HG02938 (cell line): ENCODE data around the gene FMNL3.
"Not testable (repeated sequence)": the region's sequence is repeated elsewhere in the genome, so short reads cannot be mapped to it uniquely, and the experiment has no call there.

Experiments used
- ATAC-seq: cut with Tn5 transposase; IDR thresholded peaks from one replicate; pipeline ENCODE4 v1.9.1; 2021; ENCODE audit warnings: mild to moderate bottlenecking, moderate library complexity; ENCODE audit not compliant: unreplicated experiment

Gene FMNL3

DNA sequence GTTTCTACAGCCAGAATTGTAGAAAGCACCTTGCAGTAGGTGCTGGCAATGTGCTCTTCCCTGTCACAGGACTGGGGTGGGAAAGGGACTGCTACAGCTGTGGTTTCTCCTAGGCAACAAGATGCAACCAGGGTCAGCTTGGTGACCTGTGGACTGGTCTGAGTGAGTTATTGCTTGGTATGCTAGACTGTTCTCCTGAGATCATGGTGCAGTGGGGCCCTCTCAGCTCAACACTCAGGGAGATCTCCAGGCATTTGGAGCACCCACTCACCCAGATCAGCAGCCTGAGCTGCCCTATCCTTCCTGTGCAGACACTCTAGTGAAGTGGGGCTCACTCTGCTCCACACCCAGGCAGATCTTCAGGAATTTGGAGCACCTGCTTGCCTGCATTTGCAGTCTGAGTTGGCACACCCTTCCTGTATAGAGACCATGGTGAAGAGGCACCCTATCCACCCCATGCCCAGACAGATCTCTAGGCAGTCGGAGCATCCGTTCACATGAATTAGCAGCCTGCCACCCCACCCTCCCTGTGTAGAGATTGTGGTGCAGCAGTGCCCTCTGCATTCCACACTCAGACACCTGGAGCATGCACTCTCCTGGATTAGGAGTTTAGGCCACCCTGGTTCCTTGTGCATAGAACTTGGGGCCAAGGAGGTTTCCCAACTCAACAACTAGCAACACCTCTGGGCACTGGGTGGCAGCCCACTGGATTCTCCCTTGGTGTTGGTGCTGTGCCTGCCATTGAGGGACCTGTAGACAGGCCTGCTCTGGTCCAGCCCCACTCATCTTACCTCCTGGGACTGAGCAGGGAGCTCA is 97.9 kb downstream of the FMNL3 start:
- no peak for ATAC-seq

- ATAC-seq = not testable (repeated sequence)
Measured at GRCh38 chr12:49605539-49605938, 101.7 kb downstream of the FMNL3 start, which contains the start of gene FAM186B. FAM186B (minus strand) TSS chr12:49605639; CDS start chr12:49605477, 162 bp downstream.

DNA sequence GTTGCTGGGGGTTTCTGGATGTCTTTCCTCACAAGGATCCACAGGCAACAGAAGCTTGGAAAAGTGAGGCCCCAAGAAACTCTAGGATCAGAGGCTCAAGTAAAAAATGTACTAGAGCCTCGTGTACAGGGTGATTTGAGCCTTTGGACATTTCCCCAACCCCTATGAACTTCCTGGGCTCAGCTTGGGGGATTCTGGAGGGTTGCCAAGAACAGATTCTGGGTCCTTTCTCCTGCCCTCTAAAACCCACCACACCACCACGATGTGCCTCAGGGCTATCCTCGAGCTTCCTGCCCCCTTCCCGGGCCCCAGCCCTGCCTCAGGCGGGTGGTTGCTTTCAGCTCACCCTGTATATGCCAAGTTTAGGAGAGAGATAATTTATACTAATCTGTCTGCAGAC is 102.3 kb downstream of the FMNL3 start:
- no peak for ATAC-seq

- no peak for ATAC-seq
Measured at GRCh38 chr12:49603721-49604120, 103.5 kb downstream of the FMNL3 start.

- no peak for ATAC-seq
Measured at GRCh38 chr12:49599961-49600360, 107.2 kb downstream of the FMNL3 start.

GRCh38 chr12:49598527-49598926 is 108.7 kb downstream of the FMNL3 start:
- no peak for ATAC-seq

- ATAC-seq = no peak
Measured at GRCh38 chr12:49588721-49589516, 118.3 kb downstream of the FMNL3 start.

DNA sequence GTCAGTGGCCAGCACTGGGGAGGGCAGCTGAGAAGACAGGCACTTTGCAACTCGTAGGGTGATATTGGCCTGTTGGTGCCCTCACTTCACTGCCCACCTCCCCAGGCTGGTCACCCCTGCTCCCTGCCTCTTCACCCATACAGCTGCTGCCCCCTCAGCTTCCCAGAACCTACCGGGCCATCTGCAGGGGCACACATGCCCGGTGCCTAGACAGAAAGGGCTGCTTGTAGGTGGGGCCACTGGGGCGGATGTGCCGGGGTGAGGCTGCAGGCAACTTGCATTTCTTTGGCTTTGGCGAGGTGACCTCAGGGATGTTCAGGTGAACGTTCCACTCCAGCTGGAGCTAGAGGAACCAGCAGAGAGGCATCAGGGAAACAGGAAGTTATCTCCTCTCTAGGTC is 118.9 kb downstream of the FMNL3 start:
- no peak for ATAC-seq

- ATAC-seq = no peak
Measured at GRCh38 chr12:49587174-49587908, 119.9 kb downstream of the FMNL3 start.
